Vagina (tissue), 2 donors: ENCODE data around the gene MON1A. TPM values are rescaled to one million over a fixed set of nuclear protein-coding genes. Genes with fewer than 3 reads are reported as not detected.

ENCODE experiments used
- DNase-seq, 2 donors: peaks; one replicate each; pipeline ENCODE4 v3.0.0-alpha.2; 2017; ENCODE audit errors: extremely low spot score in 2 of 2
- H3K27ac ChIP-seq: fragments of 200-600 bp; sonication (generic); one replicate; pipeline ENCODE4 v1.5.1; 2019
- H3K27me3 ChIP-seq: fragments of 200-600 bp; sonication (generic); one replicate; pipeline ENCODE4 v1.5.1; 2019
- H3K36me3 ChIP-seq, 2 donors: fragments of 200-600 bp; sonication (generic); one replicate each; pipeline ENCODE4 v1.5.1; 2017 to 2019
- H3K4me1 ChIP-seq: fragments of 200-600 bp; sonication (generic); one replicate; pipeline ENCODE4 v1.5.1; 2019
- H3K4me3 ChIP-seq, 2 donors: fragments of 200-600 bp; sonication (generic); 1 replicate in 1 of 2; 2 replicates in 1 of 2; pipeline ENCODE4 v1.5.1; 2016 to 2019
- H3K9me3 ChIP-seq: fragments of 200-600 bp; sonication (generic); one replicate; pipeline ENCODE4 v1.5.1; 2019
- POLR2A ChIP-seq, 2 donors: fragments of 450-650 bp; IDR thresholded peaks; one replicate each; pipeline ENCODE4 v1.6.1; 2017; ENCODE audit warnings: antibody characterized with exemption in 2 of 2, mild to moderate bottlenecking in 2 of 2, moderate library complexity in 2 of 2
- POLR2AphosphoS5 ChIP-seq, 2 donors: sonication (generic); formaldehyde crosslinking; IDR thresholded peaks; one replicate each; pipeline ENCODE4 v1.9.0; 2017; ENCODE audit warnings: antibody characterized with exemption in 2 of 2, mild to moderate bottlenecking in 2 of 2, low read depth in 1 of 2; ENCODE audit not compliant: insufficient read depth in 1 of 2
- intact Hi-C: fragments of 100-400 bp; cut with DNase I; formaldehyde crosslinking; loops from one replicate; pipeline ENCODE4 v1.15.1; 2023
- total RNA-seq: library from RNA; depleted of rRNA; stranded (reverse); fragments of >200 nt; gene quantifications from one replicate; pipeline ENCODE4 v1.2.3, GENCODE V29; 2016
- TF ChIP-seq, protein P1 (sequence below), 3 experiments: fragments of 450-650 bp in 2 of 3; fragments of 200-600 bp in 1 of 3; sonication (generic) in 1 of 3; IDR thresholded peaks; one replicate each; pipeline ENCODE4 v1.5.1; 2017 to 2019; ENCODE audit warnings: antibody characterized with exemption in 3 of 3, mild to moderate bottlenecking in 2 of 3, moderate library complexity in 2 of 3

MON1A gene
- total RNA-seq, 1 donor from 2014 or later: 10.6 TPM

DNA sequence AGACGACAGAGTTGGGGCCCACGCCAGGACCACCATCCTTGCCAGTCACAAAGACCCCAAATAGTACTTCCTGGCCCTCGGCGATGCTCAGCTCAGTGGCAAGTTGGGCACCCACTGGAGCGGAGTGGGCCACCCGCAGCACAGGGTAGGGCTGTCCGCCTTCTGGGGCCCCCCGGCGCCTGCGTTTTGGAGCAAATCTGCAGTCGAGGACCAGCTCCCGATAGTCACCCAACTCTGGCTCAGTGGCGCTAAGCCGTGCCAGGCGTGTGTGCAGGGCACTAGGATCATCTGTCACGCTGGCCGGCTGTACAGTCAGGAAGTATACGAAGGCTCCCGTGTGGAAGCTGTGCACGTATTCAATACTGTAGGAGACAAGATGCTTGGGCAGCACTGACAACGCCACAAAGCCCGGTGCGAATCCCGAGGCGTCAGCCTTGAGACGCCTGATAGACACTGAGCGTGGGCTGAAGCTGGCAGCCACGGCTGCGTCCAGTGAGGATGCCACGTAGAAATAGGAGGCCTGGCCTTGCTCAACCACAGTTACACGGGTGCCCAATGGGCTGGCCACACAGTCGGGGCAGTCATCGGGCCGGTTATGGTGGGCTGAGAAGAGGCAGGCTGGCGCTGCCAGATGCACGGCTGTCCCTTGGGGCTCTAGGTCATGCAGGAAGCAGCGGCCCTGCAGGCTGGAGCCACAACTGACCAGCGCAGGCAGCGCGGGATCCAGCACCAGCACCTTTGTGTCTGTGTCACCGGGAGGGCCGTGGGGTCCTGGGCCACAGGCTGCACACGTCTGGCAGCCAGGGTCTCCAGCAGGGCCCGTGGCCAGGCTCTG is 26.9 kb downstream of the MON1A start:
- no peak for DNase-seq
- Histone ChIP-seq H3K27me3 (no peaks in the 10 kb centered on the region), H3K9me3 (no peaks in the 10 kb centered on the region), H3K27ac (peak overlapping the region; percentile 73), H3K36me3 (peaks cover 0 to 6% of the 10 kb centered on the region in 2 donors), H3K4me3 (peak overlapping the region in 1 of 2 donors; percentile 40), H3K4me1 (peaks cover 66% of the 10 kb centered on the region)
- TF ChIP-seq, protein P1, sequence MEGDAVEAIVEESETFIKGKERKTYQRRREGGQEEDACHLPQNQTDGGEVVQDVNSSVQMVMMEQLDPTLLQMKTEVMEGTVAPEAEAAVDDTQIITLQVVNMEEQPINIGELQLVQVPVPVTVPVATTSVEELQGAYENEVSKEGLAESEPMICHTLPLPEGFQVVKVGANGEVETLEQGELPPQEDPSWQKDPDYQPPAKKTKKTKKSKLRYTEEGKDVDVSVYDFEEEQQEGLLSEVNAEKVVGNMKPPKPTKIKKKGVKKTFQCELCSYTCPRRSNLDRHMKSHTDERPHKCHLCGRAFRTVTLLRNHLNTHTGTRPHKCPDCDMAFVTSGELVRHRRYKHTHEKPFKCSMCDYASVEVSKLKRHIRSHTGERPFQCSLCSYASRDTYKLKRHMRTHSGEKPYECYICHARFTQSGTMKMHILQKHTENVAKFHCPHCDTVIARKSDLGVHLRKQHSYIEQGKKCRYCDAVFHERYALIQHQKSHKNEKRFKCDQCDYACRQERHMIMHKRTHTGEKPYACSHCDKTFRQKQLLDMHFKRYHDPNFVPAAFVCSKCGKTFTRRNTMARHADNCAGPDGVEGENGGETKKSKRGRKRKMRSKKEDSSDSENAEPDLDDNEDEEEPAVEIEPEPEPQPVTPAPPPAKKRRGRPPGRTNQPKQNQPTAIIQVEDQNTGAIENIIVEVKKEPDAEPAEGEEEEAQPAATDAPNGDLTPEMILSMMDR (IDR thresholded peaks at IDR 0.05): no peak
- TF ChIP-seq POLR2AphosphoS5 (IDR thresholded peaks at IDR 0.05; ENCODE audit: insufficient read depth in 1 of 2, low read depth in 1 of 2) (no peak), POLR2A (IDR thresholded peaks at IDR 0.05) (no peak)
- intact Hi-C loops: no loop called here

DNA sequence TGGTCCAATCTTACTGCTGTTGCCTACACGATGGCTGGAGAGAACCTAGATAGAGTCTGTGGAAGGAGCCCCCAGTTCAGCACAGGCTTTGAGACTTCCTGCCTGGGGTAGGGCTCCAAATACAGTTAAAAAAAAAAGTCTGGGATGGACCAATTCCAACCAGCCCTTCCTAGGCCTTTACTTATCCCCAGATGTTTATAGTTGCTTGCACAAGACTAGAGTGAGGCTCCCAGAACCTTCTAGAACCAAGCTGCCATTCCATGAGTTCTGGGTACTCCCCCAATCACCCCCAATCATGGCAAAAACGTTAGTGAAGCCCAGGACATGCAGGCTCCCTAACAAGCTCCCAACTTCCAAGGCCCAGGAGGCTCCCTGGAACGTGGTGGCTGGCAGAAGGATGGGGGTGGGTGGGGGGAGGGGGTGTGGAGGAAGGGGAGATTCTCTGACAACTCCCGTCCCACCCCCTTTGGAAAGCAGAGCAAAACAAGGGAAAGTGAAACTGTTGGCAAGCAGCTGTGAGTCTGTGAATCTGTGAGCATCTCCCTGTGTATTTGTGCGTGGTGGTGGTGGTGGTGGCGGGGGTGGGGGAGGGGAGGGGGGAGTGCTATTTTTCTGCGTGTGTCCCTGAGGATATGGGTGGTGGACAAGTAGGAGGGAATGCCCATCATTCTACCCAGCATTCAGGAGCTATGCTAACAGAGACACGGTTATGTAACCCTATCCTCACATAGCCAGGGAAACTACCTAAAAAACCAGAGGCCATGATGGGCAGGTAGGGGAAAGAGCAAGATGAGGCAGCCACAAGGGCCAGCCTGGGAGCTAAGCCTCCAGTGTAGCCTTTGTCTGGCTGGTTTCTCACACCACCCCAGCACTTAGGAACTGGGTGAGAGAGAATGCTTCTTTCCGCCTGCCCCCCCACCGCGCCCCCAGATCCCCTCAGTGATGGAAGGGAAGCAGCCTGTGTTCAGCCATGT is 28.0 kb downstream of the MON1A start:
- no peaks in the 10 kb centered on the region for H3K27me3 ChIP-seq
- intact Hi-C loops: no loop called here
- peak overlapping the region; percentile 71 for H3K27ac ChIP-seq
- peak overlapping the region in 1 of 2 donors; percentile 3 for H3K4me3 ChIP-seq
- H3K4me1 ChIP-seq: peaks cover 61% of the 10 kb centered on the region
- no peak for DNase-seq
- peaks cover 0 to 6% of the 10 kb centered on the region in 2 donors for H3K36me3 ChIP-seq
- no peaks in the 10 kb centered on the region for H3K9me3 ChIP-seq
- TF ChIP-seq POLR2A (IDR thresholded peaks at IDR 0.05): no peak
- TF ChIP-seq, protein P1 (IDR thresholded peaks at IDR 0.05): no peak
- TF ChIP-seq POLR2AphosphoS5 (IDR thresholded peaks at IDR 0.05; ENCODE audit: insufficient read depth in 1 of 2, low read depth in 1 of 2): no peak

DNA sequence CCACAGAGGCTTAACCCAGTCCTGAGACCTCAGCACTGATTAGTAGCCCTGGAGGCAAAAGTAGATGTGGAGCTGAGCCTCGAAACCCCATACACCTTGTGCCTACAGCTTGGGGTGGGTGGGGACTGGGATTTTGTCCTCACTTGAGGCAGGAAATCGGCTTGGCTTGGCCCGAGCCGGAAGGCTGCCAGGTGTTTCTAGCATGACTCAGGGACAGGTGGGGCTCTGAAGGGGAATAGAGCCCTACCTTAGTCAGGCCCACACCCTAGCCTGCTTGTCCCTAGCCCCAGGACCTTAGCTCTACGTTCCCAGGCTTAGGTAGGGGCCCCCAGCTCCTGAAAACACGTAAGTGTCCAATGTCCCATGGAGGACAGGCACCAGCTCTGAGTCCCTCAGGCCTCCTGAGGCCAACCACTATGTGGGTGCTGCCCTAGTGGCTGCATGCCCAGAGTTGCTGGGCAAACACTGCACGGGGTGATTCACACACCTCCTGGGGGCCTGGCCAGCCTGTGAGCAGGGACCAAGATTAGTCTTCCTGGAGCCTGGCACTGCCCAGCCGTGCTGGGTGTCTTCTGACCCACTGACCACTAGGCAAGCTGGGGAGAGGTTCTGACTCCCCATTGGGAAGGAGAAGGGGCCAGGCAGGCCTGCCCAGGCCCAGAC is 29.0 kb downstream of the MON1A start:
- DNase-seq: no peak
- peaks cover 0 to 6% of the 10 kb centered on the region in 2 donors for H3K36me3 ChIP-seq
- peaks cover 51% of the 10 kb centered on the region for H3K4me1 ChIP-seq
- TF ChIP-seq, protein P1 (IDR thresholded peaks at IDR 0.05): no peak
- peak; percentile 34 to 50 for TF ChIP-seq POLR2AphosphoS5 (IDR thresholded peaks at IDR 0.05; ENCODE audit: insufficient read depth in 1 of 2, low read depth in 1 of 2)
- no peaks in the 10 kb centered on the region for H3K27me3 ChIP-seq
- intact Hi-C loops: no loop called here
- no peaks in the 10 kb centered on the region for H3K9me3 ChIP-seq
- no peak overlapping the region for H3K4me3 ChIP-seq
- H3K27ac ChIP-seq: peak overlapping the region; percentile 71

DNA sequence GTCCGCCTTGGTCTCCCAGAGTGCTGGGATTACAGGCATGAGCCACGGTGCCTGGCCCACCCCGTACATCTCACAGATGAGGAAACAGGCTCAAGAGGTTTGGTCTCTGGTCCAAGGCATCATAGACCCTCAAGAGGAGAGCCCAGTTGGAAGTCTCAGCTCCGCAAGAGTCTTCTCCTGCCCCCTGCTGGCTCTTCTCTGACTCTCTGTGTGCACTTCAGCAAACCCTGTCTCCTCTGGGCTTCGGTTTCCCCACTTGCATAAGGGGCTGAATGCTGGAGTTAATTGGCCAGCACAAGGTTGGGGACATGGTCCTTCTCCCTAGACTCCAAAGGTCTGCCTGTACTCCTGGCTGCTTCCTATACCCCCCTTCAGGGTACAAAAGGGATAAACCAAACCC is 29.8 kb downstream of the MON1A start:
- intact Hi-C loops: no loop called here
- H3K9me3 ChIP-seq: no peaks in the 10 kb centered on the region

More for the DNA sequence above, 29.8 kb downstream of the MON1A start:
- Histone ChIP-seq H3K27me3 (no peaks in the 10 kb centered on the region), H3K36me3 (peaks cover 0 to 6% of the 10 kb centered on the region in 2 donors), H3K4me3 (no peak overlapping the region), H3K27ac (peak overlapping the region; percentile 71), H3K4me1 (peaks cover 43% of the 10 kb centered on the region)
- DNase-seq: no peak
- TF ChIP-seq POLR2A (IDR thresholded peaks at IDR 0.05) (no peak), POLR2AphosphoS5 (IDR thresholded peaks at IDR 0.05; ENCODE audit: insufficient read depth in 1 of 2, low read depth in 1 of 2) (no peak)
- TF ChIP-seq, protein P1 (IDR thresholded peaks at IDR 0.05): no peak
